Retina (tissue), 1 donor: ENCODE data around the gene ADK.
"Not testable (repeated sequence)": the region's sequence is repeated elsewhere in the genome, so short reads cannot be mapped to it uniquely, and the experiment has no call there.

Experiments used
- DNase-seq: peaks from one replicate; pipeline ENCODE4 v3.0.0-alpha.2; 2016

The ADK gene

DNA sequence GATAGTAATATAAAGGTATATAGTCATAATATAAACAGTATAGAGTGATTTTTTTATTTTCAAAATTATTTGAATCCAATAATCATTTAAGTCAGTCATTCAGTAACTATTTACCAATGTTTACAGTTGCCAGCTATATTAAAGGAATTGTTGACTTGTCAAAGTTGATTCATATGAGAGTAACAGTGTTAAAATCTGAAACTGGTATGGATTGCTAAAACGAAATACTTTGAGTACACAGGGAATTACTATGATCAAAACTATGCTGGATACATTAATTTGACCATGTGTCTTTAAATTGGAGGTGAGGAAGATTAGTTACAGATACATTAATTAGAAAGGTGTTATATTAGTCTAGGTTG is 282.6 kb downstream of the ADK start:
- no peak for DNase-seq

DNA sequence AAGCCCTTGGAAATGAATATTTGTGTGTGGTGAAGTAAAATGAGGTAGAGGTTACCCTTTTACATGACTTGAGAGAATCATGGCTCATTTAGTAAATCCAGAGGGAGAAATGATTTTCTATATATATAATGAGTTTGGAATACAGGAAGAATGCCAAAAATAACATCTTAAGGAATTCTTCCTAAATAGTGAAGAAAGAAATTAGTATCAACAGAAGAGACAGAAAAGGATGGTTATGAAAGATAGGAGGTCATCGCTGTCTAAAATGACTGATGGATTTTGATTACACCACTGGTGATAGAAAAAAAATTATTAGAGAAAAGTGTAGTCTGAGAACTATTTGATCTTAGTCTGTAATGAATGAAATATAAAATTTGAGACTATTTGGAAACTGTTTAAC is 283.0 kb downstream of the ADK start:
- DNase-seq: no peak

DNA sequence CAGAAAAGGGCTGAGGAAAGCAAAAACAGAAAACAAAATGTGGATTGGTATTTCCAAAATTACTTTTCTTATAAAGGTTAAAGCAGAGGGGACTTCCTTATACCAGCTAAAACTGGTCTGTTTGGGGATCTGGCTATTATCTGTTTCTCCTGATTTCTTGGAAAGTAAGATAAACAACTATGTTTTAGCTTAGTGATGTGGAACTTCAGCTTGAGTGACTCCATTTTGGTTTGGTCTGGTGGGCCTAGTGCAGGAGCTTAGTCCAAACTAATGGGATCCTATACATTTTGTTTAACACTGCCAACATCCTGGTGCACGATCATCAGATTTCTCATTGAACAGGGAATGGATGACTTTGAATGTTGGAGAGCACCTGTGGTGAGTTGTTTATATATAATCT is 283.5 kb downstream of the ADK start:
- no peak for DNase-seq

DNA sequence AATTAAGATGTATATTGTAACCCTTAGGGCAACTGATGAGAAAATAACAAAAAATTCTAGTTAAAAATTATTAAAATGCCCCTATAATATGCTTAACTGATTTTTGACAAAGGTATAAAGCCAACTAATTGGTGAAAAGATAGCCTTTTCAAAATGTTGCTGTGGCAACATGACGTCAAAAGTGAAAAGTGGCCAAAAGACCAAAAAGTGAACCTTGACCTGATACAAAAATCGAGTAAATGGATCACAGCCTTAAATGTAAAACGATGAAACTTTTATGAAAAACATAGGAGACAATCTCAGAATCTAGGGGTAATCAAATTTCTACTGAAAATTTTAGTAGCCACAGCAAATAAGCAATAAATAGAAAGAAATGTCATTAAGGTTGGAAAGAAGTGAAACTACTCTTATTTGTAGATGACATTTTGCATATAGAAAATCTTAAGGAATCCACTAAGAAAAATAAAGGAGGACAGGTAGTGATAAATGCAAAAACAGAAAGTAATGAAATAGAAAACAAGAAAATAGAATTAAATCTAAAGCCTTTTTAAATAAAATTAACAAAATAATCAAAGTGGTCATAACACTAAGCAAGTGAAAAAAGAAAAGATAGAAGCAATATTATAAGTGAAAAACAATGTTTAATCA is 285.6 kb downstream of the ADK start:
- no peak for DNase-seq

DNA sequence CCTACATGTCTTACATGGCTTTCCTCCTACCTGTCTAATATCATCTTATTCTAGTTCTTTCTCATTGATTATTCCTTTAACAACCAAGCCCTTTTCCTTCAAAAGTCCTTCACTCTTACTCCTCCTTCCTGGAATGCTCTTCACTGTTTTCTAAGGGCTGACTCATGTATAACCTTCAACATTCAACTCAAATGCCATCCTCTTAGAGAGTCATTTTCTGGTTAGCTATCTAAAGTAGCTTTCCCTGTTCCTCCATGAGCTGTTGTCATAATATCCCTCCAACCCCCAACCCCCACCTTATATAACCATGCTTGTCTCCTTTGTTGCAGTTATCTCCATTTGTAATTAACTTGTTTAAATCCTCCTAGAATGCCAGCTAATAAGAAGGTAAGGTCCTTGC is 286.8 kb downstream of the ADK start:
- no peak for DNase-seq

DNA sequence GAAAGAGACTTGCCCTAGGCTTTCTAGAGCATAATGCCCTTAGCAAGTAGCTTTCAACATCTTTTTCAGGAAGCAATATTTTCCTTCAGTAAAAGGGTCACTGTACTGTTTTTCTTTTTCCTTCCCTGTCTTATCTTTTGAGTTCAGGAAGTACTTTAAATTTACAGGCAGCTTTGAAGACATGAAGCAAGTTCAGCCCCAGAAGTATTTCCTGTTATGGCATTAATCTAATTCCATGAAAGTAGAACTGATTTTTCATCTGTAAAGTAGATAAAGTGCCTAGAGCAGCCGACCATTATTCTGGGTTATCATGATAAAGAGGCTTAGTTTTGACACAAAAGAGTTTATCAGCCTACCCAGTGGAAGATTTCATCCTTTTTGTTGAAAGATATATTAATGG is 288.2 kb downstream of the ADK start:
- no peak for DNase-seq

DNA sequence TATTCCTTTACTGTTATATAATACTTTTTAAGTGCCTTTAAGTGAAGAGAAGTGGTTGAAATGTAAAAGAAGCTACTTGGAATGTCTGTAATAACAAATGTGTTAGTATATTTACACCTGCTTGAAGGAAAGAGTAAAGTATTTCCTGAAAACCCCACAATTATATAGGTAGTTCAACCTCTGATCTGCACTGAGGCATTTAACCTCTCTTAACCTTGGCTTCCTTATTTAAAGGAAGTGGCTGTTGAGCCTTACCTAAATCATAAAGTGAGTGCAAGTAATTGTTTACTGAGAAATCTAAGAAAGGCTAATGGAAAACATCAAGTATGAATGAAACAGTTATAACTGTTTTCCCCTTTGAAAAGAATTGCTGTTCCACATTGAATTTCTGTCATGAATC is 294.5 kb downstream of the ADK start:
- no peak for DNase-seq

DNA sequence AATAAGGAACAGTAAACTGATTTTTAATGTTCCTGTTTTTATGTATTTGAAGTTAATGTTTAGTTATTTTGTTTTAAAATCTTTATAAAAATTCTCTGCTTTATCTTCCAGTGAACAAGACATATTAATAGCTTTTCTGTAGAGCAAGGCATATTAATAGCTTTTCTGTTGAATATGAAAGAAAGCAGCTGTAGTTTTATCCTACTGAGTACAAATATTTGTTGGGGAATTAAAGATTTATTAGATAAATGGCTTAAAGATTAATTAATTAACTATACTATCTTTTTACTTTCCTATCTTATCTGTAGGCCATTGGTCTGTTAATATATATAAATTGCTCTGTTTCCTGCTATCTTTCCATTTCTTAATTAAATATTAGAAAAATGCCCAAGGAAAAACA is 299.6 kb downstream of the ADK start:
- DNase-seq: no peak

DNA sequence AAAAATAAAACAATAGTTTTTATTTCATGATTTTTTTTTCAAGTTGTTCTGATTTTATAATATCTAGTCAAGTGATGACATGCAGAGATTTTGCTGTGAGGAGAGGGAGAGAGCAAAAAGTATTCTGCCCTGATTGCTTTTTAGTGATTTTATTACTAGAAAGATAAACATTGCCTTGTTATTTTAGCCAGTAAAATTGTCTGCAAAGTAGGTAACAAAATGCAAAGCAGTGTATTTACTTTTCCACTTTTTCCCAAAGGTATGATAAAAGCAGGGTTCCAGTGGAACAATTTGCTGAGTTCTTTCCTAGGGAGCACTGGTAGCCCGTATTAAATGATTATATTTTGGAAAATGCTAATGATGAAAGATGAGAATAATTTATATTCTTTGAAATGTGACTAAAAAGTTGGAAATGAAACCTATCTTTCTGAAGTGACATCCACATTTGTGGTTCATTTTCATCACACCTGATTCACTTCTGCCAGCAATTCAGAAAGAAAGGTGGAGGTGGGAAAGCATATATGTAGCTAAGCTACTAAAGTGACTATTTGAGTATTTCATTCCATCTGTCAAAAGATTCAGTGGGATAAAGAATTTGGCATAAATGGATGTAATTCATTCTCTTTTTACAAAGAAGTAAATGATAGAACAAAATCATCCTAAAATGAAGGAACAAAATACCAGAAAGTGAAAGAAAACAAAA is 300.3 kb downstream of the ADK start:
- no peak for DNase-seq

DNA sequence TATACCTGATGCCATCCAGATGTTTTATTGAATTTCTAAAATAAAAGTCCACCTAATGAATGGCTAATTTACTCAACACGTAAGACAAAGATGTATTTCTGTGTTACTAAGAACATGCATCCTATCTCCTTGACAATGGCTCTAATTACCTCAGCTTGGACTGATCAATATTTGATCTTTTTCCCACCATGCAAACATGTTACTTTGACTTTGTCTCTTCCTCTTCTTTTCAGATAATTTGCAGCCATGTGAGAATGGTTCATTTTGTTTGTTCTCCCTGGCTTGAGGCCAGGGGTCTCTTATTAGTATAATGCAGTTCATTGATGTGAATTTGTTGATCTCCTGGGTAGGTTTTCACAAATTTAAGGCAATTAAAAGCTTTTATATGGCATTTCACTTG is 302.1 kb downstream of the ADK start:
- DNase-seq: no peak

DNA sequence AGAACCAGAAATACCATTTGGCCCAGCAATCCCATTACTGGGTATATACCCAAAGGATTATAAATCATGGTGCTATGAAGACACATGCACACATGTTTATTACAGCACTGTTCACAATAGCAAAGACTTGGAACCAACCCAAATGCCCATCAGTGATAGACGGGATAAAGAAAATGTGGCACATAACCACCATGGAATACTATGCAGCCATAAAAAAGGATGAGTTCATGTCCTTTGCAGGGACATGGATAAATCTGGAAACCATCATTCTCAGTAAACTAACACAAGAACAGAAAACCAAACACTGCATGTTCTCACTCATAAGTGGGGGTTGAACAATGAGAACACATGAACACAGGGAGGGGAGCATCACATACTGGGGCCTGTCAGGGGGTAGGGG is 306.5 kb downstream of the ADK start:
- not testable (repeated sequence) for DNase-seq

DNA sequence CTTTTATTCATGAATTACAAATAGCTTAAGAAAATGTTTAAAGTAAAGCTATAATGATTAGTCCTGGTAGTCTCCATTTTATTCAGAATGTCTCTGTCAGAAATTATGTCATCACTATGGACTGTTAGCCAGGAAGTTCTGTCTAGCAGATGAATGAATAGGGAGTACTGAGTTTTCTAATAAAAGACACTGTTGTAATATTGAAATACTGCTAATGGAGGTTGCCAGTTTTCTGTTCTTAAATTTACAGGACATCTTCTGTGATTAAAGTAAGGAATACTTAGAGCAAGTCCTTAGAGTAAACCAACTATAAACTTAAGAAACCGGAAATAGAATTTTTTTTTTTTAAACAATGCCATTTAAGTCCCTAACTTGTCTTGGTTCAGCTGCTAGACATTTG is 309.8 kb downstream of the ADK start:
- DNase-seq: no peak

DNA sequence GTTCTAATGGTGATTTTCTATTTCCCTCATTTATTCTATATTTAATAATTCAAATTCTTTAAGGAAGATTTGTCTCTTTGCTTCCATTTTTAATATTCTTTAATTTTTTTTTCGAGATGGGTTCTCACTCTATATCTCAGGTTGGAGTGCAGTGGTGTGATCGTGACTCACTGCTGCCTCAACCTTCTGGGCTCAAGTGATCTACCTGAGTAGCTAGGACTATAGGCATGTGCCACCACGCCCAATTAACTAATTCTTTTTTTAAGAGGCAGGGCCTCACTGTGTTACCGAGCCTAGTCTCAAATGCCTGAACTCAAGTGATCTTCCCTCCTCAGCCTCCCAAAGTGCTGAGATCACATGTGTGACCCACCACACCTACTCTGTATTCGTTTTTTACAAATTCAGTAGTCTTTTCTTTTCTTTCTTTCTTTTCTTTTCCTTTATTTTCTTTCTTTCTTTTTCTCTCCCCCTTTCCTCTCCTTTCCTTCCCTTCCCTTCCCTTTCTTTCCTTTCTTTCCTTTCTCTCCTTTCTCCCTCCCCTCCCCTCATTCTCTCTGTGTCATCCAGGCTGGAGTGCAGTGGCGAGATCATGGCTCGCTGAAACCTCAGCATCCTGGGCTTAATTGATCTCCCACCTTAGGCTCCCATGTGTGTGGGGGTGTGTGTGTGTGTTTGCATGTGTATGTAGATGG is 323.1 kb downstream of the ADK start:
- no peak for DNase-seq

DNA sequence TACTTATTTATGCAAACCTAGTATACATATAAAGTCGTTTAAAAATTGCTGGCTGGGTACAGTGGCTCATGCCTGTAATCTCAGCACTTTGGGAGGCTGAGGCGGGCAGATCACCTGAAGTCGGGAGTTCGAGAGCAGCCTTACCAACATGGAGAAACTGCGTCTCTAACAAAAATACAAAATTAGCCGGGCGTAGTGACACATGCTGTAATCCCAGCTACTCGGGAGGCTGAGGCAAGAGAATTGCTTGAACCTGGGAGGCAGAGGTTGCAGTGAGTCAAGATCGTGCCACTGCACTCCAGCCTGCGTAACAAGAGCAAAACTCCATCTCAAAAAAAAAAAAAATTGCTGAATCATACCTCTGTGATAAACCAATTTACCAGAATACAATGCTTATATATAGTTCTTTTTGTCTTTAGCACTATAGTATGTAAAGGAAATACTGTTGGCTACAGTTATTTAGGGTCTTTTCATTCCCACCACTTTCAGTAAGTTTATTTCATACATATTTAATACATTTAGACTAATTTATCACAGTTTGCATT is 325.2 kb downstream of the ADK start:
- DNase-seq: not testable (repeated sequence)

DNA sequence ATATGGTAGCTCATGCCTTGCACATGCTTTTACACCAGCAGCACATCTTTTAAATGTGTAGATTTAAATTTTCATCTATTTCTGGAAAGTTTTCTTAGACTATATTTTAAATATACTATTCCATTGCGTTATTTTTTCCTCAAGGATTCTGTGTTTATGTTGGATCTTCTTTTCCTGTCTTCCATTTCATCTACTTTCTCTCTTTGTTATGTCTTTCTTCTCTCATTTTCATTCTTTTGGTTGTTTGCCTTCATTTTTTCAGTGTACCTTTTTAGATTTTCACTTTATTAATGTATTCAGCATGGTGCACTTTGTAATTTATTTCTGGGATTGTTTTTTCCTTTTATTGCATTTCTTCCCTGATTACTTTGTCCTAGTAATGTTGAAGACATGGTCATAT is 329.8 kb downstream of the ADK start:
- no peak for DNase-seq

DNA sequence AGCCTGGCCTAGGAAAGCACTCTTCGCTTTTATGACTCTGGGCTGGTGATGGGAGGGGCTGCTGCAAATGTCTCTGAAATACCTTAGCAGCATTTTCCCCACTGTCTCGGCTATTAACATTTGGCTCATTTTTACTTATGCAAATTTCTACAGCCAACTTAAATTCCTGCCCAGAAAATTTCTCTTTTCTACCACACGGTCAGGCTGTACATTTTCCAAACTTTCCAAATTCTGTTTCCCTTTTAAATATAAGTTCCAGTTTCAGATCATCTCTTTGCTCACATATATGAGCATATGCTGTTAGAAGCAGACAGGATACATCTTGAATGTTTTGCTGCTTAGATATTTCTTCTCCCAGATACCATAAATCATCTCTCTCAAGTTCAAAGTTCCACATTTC is 332.3 kb downstream of the ADK start:
- DNase-seq: no peak

DNA sequence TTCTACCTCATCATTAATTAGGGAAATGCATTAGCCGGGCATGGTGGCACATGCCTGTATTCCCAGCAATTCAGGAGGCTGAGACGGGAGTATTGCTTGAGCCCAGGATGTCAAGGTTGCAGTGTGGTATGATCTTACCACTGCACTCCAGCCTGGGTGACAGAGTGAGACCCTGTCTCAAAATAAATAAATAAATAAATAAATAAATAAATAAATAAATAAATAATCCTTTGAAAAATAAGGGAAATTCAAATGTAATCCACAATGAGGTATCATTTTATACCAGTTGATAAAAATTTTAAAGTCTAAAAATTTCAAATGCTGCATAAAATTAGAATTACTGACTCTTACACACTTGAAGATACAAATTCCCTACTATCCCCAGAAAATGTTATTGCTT is 334.3 kb downstream of the ADK start:
- DNase-seq: no peak

DNA sequence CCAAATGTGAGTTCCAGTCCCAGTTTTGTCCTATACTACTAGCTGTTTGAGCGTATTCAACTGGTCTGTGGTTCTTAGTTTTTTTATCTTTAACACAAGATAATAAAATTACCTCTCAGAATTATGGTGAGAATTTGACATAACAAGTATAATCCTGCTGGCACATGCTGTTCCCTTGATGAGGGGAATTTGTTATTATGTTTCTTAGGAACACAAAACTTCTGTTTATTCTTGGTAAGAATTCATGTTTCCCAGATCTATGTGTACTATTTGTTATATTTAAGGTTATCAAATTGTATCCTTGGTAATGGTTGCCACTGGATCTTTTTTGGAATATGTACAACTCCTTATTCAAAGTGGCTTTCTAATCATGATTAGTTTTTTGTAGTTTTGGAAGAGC is 335.6 kb downstream of the ADK start:
- DNase-seq: no peak

DNA sequence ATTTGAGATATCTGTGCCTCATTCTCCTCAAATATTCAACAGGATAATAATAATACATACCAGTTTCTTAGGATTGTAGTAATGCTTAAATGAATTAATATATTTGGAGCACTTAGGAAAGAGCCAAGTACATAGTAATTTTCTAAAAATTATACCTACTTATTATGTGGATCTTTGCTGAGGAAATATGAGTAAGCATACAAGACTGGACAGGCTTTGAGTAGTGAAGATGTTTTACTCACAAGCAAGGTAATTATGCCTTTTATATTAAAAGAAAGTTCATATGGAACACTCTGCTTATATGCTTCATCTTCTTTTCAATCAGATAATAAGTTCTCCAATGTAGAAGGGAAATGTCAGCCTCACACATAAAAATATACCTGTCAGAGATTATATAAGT is 337.9 kb downstream of the ADK start:
- no peak for DNase-seq

DNA sequence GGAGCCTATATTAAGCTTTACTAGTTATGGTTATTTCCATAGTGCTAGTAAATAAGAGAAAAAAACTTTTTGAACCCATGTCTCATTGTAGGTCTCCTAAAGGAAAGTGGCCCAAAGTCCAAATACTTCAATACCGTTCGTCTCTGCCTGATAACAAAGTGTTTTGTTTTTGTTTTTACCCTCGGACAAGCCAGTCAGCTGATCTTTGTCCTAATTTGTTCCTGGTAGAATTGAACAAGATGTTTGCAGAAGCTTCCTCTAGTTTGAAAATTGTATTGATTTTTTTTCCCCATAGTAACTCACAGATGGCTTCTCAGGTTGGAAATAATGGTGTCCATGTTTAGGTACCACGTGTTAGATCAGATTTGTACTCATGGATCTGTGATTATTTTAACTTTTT is 339.5 kb downstream of the ADK start:
- DNase-seq: no peak

DNA sequence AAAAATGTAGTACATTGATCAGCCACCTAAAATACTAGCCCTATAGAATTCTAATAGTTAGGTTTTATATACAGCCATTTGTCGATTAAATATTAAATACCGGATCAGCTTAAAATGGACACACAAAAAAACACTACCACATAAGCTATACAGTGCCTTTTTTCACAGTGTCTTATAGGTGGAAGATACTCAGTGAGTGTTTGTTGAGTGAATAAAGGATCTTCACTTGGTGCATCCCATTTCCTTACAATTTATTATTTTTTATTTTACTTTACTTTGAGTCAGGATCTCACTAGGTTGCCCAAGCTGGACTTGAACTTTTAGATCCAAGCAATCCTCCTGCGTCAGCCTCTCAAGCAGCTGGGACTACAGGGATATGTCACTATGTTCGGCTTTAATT is 340.0 kb downstream of the ADK start:
- no peak for DNase-seq

DNA sequence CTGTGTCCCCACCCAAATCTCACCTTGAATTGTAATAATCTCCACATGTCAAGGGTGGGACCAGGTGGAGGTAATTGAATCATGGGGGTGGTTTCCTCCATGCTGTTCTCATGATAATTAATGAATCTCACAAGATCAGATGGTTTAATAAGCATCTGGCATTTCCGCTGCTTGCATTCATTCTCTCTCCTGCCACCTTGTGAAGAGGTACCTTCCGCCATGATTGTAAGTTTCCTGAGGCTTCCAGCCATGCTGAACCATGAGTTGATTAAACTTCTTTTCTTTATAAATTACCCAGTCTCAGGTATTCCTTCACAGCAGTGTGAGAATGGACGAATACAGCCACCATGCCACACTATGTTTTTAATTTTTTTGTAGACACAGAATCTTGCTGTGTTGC is 345.3 kb downstream of the ADK start:
- DNase-seq: not testable (repeated sequence)

DNA sequence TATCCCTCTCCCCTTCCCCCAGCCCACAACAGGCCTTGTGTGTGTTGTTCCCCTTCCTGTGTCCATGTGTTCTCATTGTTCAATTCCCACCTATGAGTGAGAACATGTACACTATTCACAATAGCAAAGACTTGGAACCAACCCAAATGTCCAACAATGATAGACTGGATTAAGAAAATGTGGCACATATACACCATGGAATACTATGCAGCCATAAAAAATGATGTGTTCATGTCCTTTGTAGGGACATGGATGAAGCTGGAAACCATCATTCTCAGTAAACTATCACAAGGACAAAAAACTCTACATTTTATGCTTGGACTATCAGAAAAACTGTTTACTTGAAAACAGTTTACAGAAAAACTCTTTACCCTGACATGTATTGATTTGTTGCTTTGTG is 347.6 kb downstream of the ADK start:
- DNase-seq: not testable (repeated sequence)

DNA sequence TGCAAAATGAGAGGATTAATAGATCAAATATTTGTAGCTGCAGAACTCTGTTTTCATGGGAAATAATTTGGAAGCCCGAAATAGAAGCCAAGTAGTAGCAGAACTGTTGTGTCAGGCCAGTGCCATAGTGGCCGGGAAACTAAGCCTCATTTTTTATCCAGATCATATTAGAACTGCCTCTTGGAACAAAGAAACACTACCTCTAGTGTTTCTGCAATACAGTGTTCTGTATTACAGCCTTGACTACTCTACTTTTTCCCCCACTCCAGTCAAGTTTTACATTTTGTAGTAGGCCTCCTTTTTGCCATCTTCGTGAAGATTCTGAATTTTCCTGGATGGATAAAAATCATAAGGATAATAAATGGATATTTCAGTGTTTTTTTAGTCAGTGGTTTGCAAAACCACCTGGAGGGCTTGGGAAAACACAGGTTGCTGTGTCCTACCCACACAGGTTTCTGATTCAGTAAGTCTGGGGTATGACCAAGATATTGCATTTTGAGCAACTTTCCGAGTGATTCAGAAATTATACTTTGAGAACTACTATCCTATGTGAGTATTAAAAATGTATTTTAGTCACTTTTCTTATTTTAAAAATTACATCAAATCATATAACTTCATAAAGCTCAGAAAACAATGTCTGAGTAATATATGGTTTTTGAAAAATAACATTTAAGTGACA is 349.1 kb downstream of the ADK start:
- DNase-seq: no peak
